Measurements from ENCODE around the gene KIF7.
"Not testable (repeated sequence)": the region's sequence is repeated elsewhere in the genome, so short reads cannot be mapped to it uniquely, and the experiment has no call there.

Gene KIF7

GRCh38 chr15:89654847-89655805, at the start of gene KIF7:
Gene KIF7 (minus strand): TSS chr15:89655467. CDS start chr15:89652930, 2,537 bp downstream.
- DNase-seq: peak; percentile 11

GRCh38 chr15:89704411-89704810, 49.1 kb upstream of the KIF7 start:
- no peak for DNase-seq

- DNase-seq: no peak
Observed at GRCh38 chr15:89695198-89695597, 39.9 kb upstream of the KIF7 start.

- DNase-seq: no peak
Observed at GRCh38 chr15:89693696-89694095, 38.4 kb upstream of the KIF7 start.

GRCh38 chr15:89693091-89693490, 37.8 kb upstream of the KIF7 start:
- no peak for DNase-seq

GRCh38 chr15:89690276-89691218, 35.3 kb upstream of the KIF7 start, which contains the start of the genes PEX11A and WDR93:
Gene PEX11A (minus strand): TSS chr15:89690754. CDS start chr15:89690632, 122 bp downstream.
Gene WDR93 (plus strand): TSS chr15:89690811. CDS start chr15:89701747, 10,936 bp downstream.
- peak; percentile 83 for DNase-seq

GRCh38 chr15:89689930-89690275, 34.6 kb upstream of the KIF7 start:
- not testable (repeated sequence) for DNase-seq

GRCh38 chr15:89686522-89686921, 31.3 kb upstream of the KIF7 start:
- DNase-seq: no peak

- DNase-seq: no peak
Observed at GRCh38 chr15:89685995-89686394, 30.7 kb upstream of the KIF7 start.

GRCh38 chr15:89681146-89681545, 25.9 kb upstream of the KIF7 start:
- DNase-seq: no peak

GRCh38 chr15:89680282-89680873, 25.1 kb upstream of the KIF7 start:
- DNase-seq: no peak

GRCh38 chr15:89679212-89679611, 23.9 kb upstream of the KIF7 start, which contains the start of gene PLIN1:
Gene PLIN1 (minus strand): TSS chr15:89679367. CDS start chr15:89677489, 1,878 bp downstream.
- DNase-seq: no peak

- DNase-seq: no peak
Observed at GRCh38 chr15:89677381-89677780, 22.1 kb upstream of the KIF7 start.

GRCh38 chr15:89675606-89676005, 20.3 kb upstream of the KIF7 start:
- no peak for DNase-seq

GRCh38 chr15:89674526-89674925, 19.3 kb upstream of the KIF7 start:
- DNase-seq: no peak

- peak; percentile 20 for DNase-seq
Observed at GRCh38 chr15:89673165-89673512, 17.9 kb upstream of the KIF7 start.

- DNase-seq: no peak
Observed at GRCh38 chr15:89672221-89673164, 17.2 kb upstream of the KIF7 start.

GRCh38 chr15:89671687-89672086, 16.4 kb upstream of the KIF7 start:
- no peak for DNase-seq

GRCh38 chr15:89670971-89671560, 15.8 kb upstream of the KIF7 start:
- no peak for DNase-seq

GRCh38 chr15:89669941-89670340, 14.7 kb upstream of the KIF7 start:
- no peak for DNase-seq

GRCh38 chr15:89669309-89669865, 14.1 kb upstream of the KIF7 start:
- DNase-seq: no peak
